ENCODE results near the gene ADAMTS15. TPM values are rescaled to one million over a fixed set of nuclear protein-coding genes. Genes with fewer than 3 reads are reported as not detected.
A peak's percentile ranks its signal among the peaks of the same experiment; 100 is the strongest.
"Not testable (repeated sequence)": the region's sequence is repeated elsewhere in the genome, so short reads cannot be mapped to it uniquely, and the experiment has no call there.

The ADAMTS15 gene
- total RNA-seq, 2 experiments from 2014 or later, result not detected

- ATAC-seq (no peak), DNase-seq (no peak)
- no peak overlapping the region for H3K27ac Mint-ChIP-seq
- no peaks in the 10 kb centered on the region for H3K9me3 Mint-ChIP-seq (ENCODE audit: low read depth)
- H3K27me3 Mint-ChIP-seq, result peaks cover 47% of the 10 kb centered on the region
- peaks cover 19% of the 10 kb centered on the region for H3K4me1 Mint-ChIP-seq
- H3K36me3 Mint-ChIP-seq, result no peaks in the 10 kb centered on the region
- H3K4me3 Mint-ChIP-seq, result no peak overlapping the region
- CTCF ChIA-PET, result interaction anchor here (0.7 to 16.1 kb wide), 20 partner anchors 11 to 485 kb away, joined by 3 to 286 read pairs (median 4); partner anchors contain the start of genes ADAMTS15 and SNX19
Measured at GRCh38 chr11:130431801-130432200, 16.6 kb upstream of the ADAMTS15 start.

- no peaks in the 10 kb centered on the region for H3K36me3 Mint-ChIP-seq
- CTCF ChIA-PET, result interaction anchor here (0.7 to 16.1 kb wide), 7 partner anchors 15 to 488 kb away, joined by 3 to 286 read pairs (median 3); partner anchors contain the start of gene ADAMTS15
- peaks cover 26% of the 10 kb centered on the region for H3K4me1 Mint-ChIP-seq
- DNase-seq, result no peak
- ATAC-seq, result no peak
- H3K9me3 Mint-ChIP-seq (ENCODE audit: low read depth), result no peaks in the 10 kb centered on the region
- H3K27ac Mint-ChIP-seq, result no peak overlapping the region
- no peak overlapping the region for H3K4me3 Mint-ChIP-seq
- peaks cover 47% of the 10 kb centered on the region for H3K27me3 Mint-ChIP-seq
Measured at GRCh38 chr11:130433357-130433756, 15.1 kb upstream of the ADAMTS15 start.

GRCh38 chr11:130434521-130435223 is 13.8 kb upstream of the ADAMTS15 start:
- DNase-seq (peak; percentile 81), ATAC-seq (peak; percentile 82)
- Mint-ChIP-seq H3K36me3 (no peaks in the 10 kb centered on the region), H3K9me3 (ENCODE audit: low read depth) (no peaks in the 10 kb centered on the region), H3K27ac (no peak overlapping the region), H3K4me3 (no peak overlapping the region), H3K4me1 (peaks cover 31% of the 10 kb centered on the region), H3K27me3 (peaks cover 34% of the 10 kb centered on the region)
- CTCF ChIA-PET, result interaction anchor here (0.8 to 16.1 kb wide), 30 partner anchors 8 to 482 kb away, joined by 3 to 286 read pairs (median 4); partner anchors contain the start of genes ADAMTS15 and SNX19

- ATAC-seq (no peak), DNase-seq (no peak)
- peaks cover 29% of the 10 kb centered on the region for H3K27me3 Mint-ChIP-seq
- peaks cover 33% of the 10 kb centered on the region for H3K4me1 Mint-ChIP-seq
- CTCF ChIA-PET, result interaction anchor here (0.6 to 16.1 kb wide), 17 partner anchors 10 to 494 kb away, joined by 3 to 286 read pairs (median 4); partner anchors contain the start of genes ADAMTS15 and SNX19
- H3K4me3 Mint-ChIP-seq, result no peak overlapping the region
- H3K36me3 Mint-ChIP-seq, result peaks cover 2% of the 10 kb centered on the region
- no peak overlapping the region for H3K27ac Mint-ChIP-seq
- H3K9me3 Mint-ChIP-seq (ENCODE audit: low read depth), result no peaks in the 10 kb centered on the region
Measured at GRCh38 chr11:130435671-130436070, 12.8 kb upstream of the ADAMTS15 start.

GRCh38 chr11:130436171-130436570 is 12.3 kb upstream of the ADAMTS15 start:
- no peak overlapping the region for H3K4me3 Mint-ChIP-seq
- DNase-seq, result no peak
- no peak for ATAC-seq
- H3K4me1 Mint-ChIP-seq, result peaks cover 33% of the 10 kb centered on the region
- CTCF ChIA-PET, result interaction anchor here (2.1 to 16.1 kb wide), 2 partner anchors 416 to 424 kb away, joined by 7 to 286 read pairs; no protein-coding TSS in a partner anchor
- peaks cover 30% of the 10 kb centered on the region for H3K27me3 Mint-ChIP-seq
- H3K27ac Mint-ChIP-seq, result no peak overlapping the region
- no peaks in the 10 kb centered on the region for H3K9me3 Mint-ChIP-seq (ENCODE audit: low read depth)
- peaks cover 2% of the 10 kb centered on the region for H3K36me3 Mint-ChIP-seq

- DNase-seq, result no peak
- CTCF ChIA-PET, result interaction anchor here (0.8 to 16.1 kb wide), 10 partner anchors 10 to 478 kb away, joined by 3 to 286 read pairs (median 4); partner anchors contain the start of gene SNX19
- peaks cover 2% of the 10 kb centered on the region for H3K36me3 Mint-ChIP-seq
- H3K9me3 Mint-ChIP-seq (ENCODE audit: low read depth), result no peaks in the 10 kb centered on the region
- H3K27me3 Mint-ChIP-seq, result peaks cover 40% of the 10 kb centered on the region
- ATAC-seq, result no peak
- H3K27ac Mint-ChIP-seq, result no peak overlapping the region
- no peak overlapping the region for H3K4me3 Mint-ChIP-seq
- peaks cover 33% of the 10 kb centered on the region for H3K4me1 Mint-ChIP-seq
Measured at GRCh38 chr11:130437848-130438247, 10.6 kb upstream of the ADAMTS15 start.

GRCh38 chr11:130438401-130439159 is 9.9 kb upstream of the ADAMTS15 start:
- peaks cover 33% of the 10 kb centered on the region for H3K4me1 Mint-ChIP-seq
- H3K27me3 Mint-ChIP-seq, result peaks cover 41% of the 10 kb centered on the region
- CTCF ChIA-PET, result interaction anchor here (0.9 to 16.1 kb wide), 6 partner anchors 12 to 477 kb away, joined by 3 to 286 read pairs (median 4); partner anchors contain the start of gene SNX19
- not testable (repeated sequence) for H3K36me3 Mint-ChIP-seq; H3K9me3 Mint-ChIP-seq (ENCODE audit: low read depth); DNase-seq; ATAC-seq
- peak overlapping the region; percentile 8 for H3K4me3 Mint-ChIP-seq
- H3K27ac Mint-ChIP-seq, result peak overlapping the region; percentile 78

- H3K4me1 Mint-ChIP-seq, result peaks cover 33% of the 10 kb centered on the region
- peaks cover 2% of the 10 kb centered on the region for H3K36me3 Mint-ChIP-seq
- no peaks in the 10 kb centered on the region for H3K9me3 Mint-ChIP-seq (ENCODE audit: low read depth)
- DNase-seq (peak; percentile 83), ATAC-seq (peak; percentile 70)
- H3K27ac Mint-ChIP-seq, result peak overlapping the region; percentile 78
- H3K4me3 Mint-ChIP-seq, result peak overlapping the region; percentile 8
- H3K27me3 Mint-ChIP-seq, result peaks cover 42% of the 10 kb centered on the region
- CTCF ChIA-PET, result interaction anchor here (2.5 to 16.1 kb wide), 2 partner anchors 421 to 477 kb away, joined by 7 to 286 read pairs; partner anchors contain the start of gene SNX19
Measured at GRCh38 chr11:130439160-130439519, 9.3 kb upstream of the ADAMTS15 start.

- ATAC-seq (no peak), DNase-seq (no peak)
- Mint-ChIP-seq H3K27me3 (peaks cover 42% of the 10 kb centered on the region), H3K4me3 (no peak overlapping the region), H3K9me3 (ENCODE audit: low read depth) (no peaks in the 10 kb centered on the region), H3K36me3 (peaks cover 2% of the 10 kb centered on the region), H3K27ac (no peak overlapping the region), H3K4me1 (peaks cover 33% of the 10 kb centered on the region)
- CTCF ChIA-PET, result interaction anchor here (2.5 to 16.1 kb wide), 2 partner anchors 421 to 476 kb away, joined by 7 to 286 read pairs; partner anchors contain the start of gene SNX19
Measured at GRCh38 chr11:130439876-130440275, 8.6 kb upstream of the ADAMTS15 start.

- ATAC-seq (no peak), DNase-seq (no peak)
- CTCF ChIA-PET, result interaction anchor here (0.6 to 2.8 kb wide), 7 partner anchors 10 to 475 kb away, joined by 3 to 9 read pairs (median 5); partner anchors contain the start of gene SNX19
- H3K36me3 Mint-ChIP-seq, result peaks cover 2% of the 10 kb centered on the region
- H3K9me3 Mint-ChIP-seq (ENCODE audit: low read depth), result no peaks in the 10 kb centered on the region
- H3K4me1 Mint-ChIP-seq, result peaks cover 27% of the 10 kb centered on the region
- H3K4me3 Mint-ChIP-seq, result no peak overlapping the region
- H3K27ac Mint-ChIP-seq, result no peak overlapping the region
- peaks cover 45% of the 10 kb centered on the region for H3K27me3 Mint-ChIP-seq
Measured at GRCh38 chr11:130441719-130442118, 6.7 kb upstream of the ADAMTS15 start.

- H3K36me3 Mint-ChIP-seq, result peaks cover 2% of the 10 kb centered on the region
- no peak for DNase-seq
- ATAC-seq, result no peak
- H3K27me3 Mint-ChIP-seq, result peaks cover 45% of the 10 kb centered on the region
- H3K27ac Mint-ChIP-seq, result no peak overlapping the region
- H3K4me1 Mint-ChIP-seq, result peaks cover 22% of the 10 kb centered on the region
- no peaks in the 10 kb centered on the region for H3K9me3 Mint-ChIP-seq (ENCODE audit: low read depth)
- H3K4me3 Mint-ChIP-seq, result no peak overlapping the region
- CTCF ChIA-PET, result interaction anchor here (1.0 to 2.8 kb wide), 7 partner anchors 8 to 474 kb away, joined by 3 to 9 read pairs (median 5); partner anchors contain the start of gene SNX19
Measured at GRCh38 chr11:130442737-130443136, 5.7 kb upstream of the ADAMTS15 start.

GRCh38 chr11:130445788-130446187 is 2.7 kb upstream of the ADAMTS15 start:
- Mint-ChIP-seq H3K4me1 (peaks cover 9% of the 10 kb centered on the region), H3K9me3 (ENCODE audit: low read depth) (no peaks in the 10 kb centered on the region), H3K36me3 (no peaks in the 10 kb centered on the region), H3K27ac (no peak overlapping the region), H3K4me3 (no peak overlapping the region), H3K27me3 (peaks cover 67% of the 10 kb centered on the region)
- no peak for ATAC-seq
- no peak for DNase-seq
- CTCF ChIA-PET, result interaction anchor here (0.8 to 1.6 kb wide), 3 partner anchors 11 to 416 kb away, joined by 3 to 12 read pairs (median 4); no protein-coding TSS in a partner anchor

GRCh38 chr11:130448039-130448415 is 418 bp upstream of the ADAMTS15 start:
- Mint-ChIP-seq H3K27ac (no peak overlapping the region), H3K4me3 (peak overlapping the region; percentile 66), H3K9me3 (ENCODE audit: low read depth) (no peaks in the 10 kb centered on the region), H3K27me3 (peaks cover 72% of the 10 kb centered on the region), H3K4me1 (peaks cover 9% of the 10 kb centered on the region), H3K36me3 (no peaks in the 10 kb centered on the region)
- CTCF ChIA-PET, result interaction anchor here (0.7 to 1.4 kb wide), 6 partner anchors 11 to 414 kb away, joined by 3 to 8 read pairs (median 3); no protein-coding TSS in a partner anchor
- no peak for ATAC-seq
- DNase-seq, result no peak

Measured in activated CD8-positive, alpha-beta memory T cell treated with anti-CD3 and anti-CD28 coated beads, Interleukin-2, amount 10 ng/mL, durations not matched to agents 7 days and 5 days (primary cell).